ENCODE results near the gene HOXA5.

- TF ChIP-seq MAX (IDR thresholded peaks at IDR 0.05; ENCODE audit: insufficient read depth, insufficient read length) (no peak), CTCF (IDR thresholded peaks at IDR 0.05; ENCODE audit: extremely low read depth in 1 of 2, insufficient read depth in 1 of 2, low read depth in 1 of 2, low read length in 2 of 2) (no peak), POLR2A (IDR thresholded peaks at IDR 0.05; ENCODE audit: low read depth, low read length) (no peak), MYC (IDR thresholded peaks at IDR 0.05; ENCODE audit: low read depth, low read length) (no peak), POLR2AphosphoS5 (IDR thresholded peaks at IDR 0.05; ENCODE audit: insufficient read depth, low read depth, low read length) (no peak), EZH2 (IDR thresholded peaks at IDR 0.05; ENCODE audit: borderline replicate concordance, low read depth, low read length, severe bottlenecking) (no peak), GATA2 (IDR thresholded peaks at IDR 0.05; ENCODE audit: insufficient read depth, insufficient read length, low read depth, low read length) (no peak)
Measured at GRCh38 chr7:27153526-27153925, 10.0 kb upstream of the HOXA5 start.
